GM23338 (cell line): Measurements from ENCODE around the gene MC3R. TPM values are rescaled to one million over a fixed set of nuclear protein-coding genes. Genes with fewer than 3 reads are reported as not detected.

Source experiments
- ATAC-seq: fragments of 200-7000 bp; cut with Tn5 transposase; 3 replicates; pipeline ENCODE4 v1.9.1; 2020
- DNase-seq: peaks from one replicate; pipeline ENCODE4 v3.0.0-alpha.2; 2015; ENCODE audit warnings: low spot score
- H2AFZ ChIP-seq: fragments of 200-600 bp; sonication (generic); 2 replicates; pipeline ENCODE4 v1.8.0; 2016; ENCODE audit warnings: antibody characterized with exemption, mild to moderate bottlenecking, moderate library complexity
- H3F3A ChIP-seq: fragments of 200-600 bp; sonication (generic); replicated peaks from 2 replicates; pipeline ENCODE4 v1.8.0; 2017; ENCODE audit warnings: antibody characterized with exemption, mixed run types, low read depth
- H3K27ac ChIP-seq: fragments of 200-600 bp; sonication (generic); 2 replicates; pipeline ENCODE4 v1.6.1; 2016; ENCODE audit warnings: low read depth
- H3K27me3 ChIP-seq: fragments of 200-600 bp; sonication (generic); 2 replicates; pipeline ENCODE4 v1.8.0; 2016; ENCODE audit warnings: mild to moderate bottlenecking, mixed run types, moderate library complexity; ENCODE audit not compliant: insufficient read depth
- H3K36me3 ChIP-seq: fragments of 200-600 bp; sonication (generic); 2 replicates; pipeline ENCODE4 v1.8.0; 2016; ENCODE audit warnings: mild to moderate bottlenecking; ENCODE audit not compliant: insufficient read depth
- H3K4me1 ChIP-seq: fragments of 200-600 bp; sonication (generic); 2 replicates; pipeline ENCODE4 v1.8.0; 2016; ENCODE audit warnings: mild to moderate bottlenecking, moderate library complexity; ENCODE audit not compliant: insufficient read depth
- H3K4me2 ChIP-seq: fragments of 200-600 bp; sonication (generic); 2 replicates; pipeline ENCODE4 v1.7.1; 2017; ENCODE audit warnings: mixed run types
- H3K4me3 ChIP-seq: fragments of 200-600 bp; sonication (generic); 2 replicates; pipeline ENCODE4 v1.6.1; 2016; ENCODE audit warnings: mixed run types
- H3K79me2 ChIP-seq: fragments of 200-600 bp; sonication (generic); replicated peaks from 2 replicates; pipeline ENCODE4 v1.8.0; 2017; ENCODE audit warnings: mild to moderate bottlenecking; ENCODE audit not compliant: insufficient read depth
- H3K9me2 ChIP-seq: fragments of 200-600 bp; sonication (generic); 2 replicates; pipeline ENCODE4 v1.8.0; 2017; ENCODE audit not compliant: insufficient read depth
- H4K20me1 ChIP-seq: fragments of 200-600 bp; sonication (generic); replicated peaks from 2 replicates; pipeline ENCODE4 v1.8.0; 2017; ENCODE audit warnings: mild to moderate bottlenecking; ENCODE audit not compliant: insufficient read depth
- H3K27ac Mint-ChIP-seq: 2 replicates; pipeline ENCODE4 v1.8.0; 2020; ENCODE audit warnings: inconsistent platforms, mild to moderate bottlenecking, moderate library complexity, mixed read lengths
- H3K27me3 Mint-ChIP-seq: 3 replicates; pipeline ENCODE4 v1.8.0; 2022; ENCODE audit warnings: low read depth, mild to moderate bottlenecking, moderate library complexity, mixed read lengths, inconsistent platforms; ENCODE audit not compliant: insufficient read depth, poor library complexity
- H3K36me3 Mint-ChIP-seq: 3 replicates; pipeline ENCODE4 v1.8.0; 2021; ENCODE audit warnings: low read depth, mild to moderate bottlenecking, inconsistent platforms, moderate library complexity, mixed read lengths
- H3K4me1 Mint-ChIP-seq: 3 replicates; pipeline ENCODE4 v1.8.0; 2020; ENCODE audit warnings: mild to moderate bottlenecking, inconsistent platforms, mixed read lengths
- H3K4me3 Mint-ChIP-seq: 3 replicates; pipeline ENCODE4 v1.8.0; 2021; ENCODE audit warnings: moderate library complexity, mild to moderate bottlenecking, inconsistent platforms, mixed read lengths
- H3K9me3 Mint-ChIP-seq: 3 replicates; pipeline ENCODE4 v1.8.0; 2020; ENCODE audit warnings: moderate library complexity, mild to moderate bottlenecking, inconsistent platforms, mixed read lengths
- CREB1 ChIP-seq: fragments of 250-450 bp; sonication (Bioruptor Pico); IDR thresholded peaks from 2 replicates; pipeline ENCODE4 v1.5.0; 2020; ENCODE audit warnings: low read depth, mild to moderate bottlenecking, moderate library complexity
- CTCF ChIP-seq, 2 experiments: fragments of 200-600 bp in 1 of 2; sonication (generic) in 1 of 2; conservative IDR thresholded peaks; 2 replicates each; pipeline versions ENCODE4 v1.5.1 to v1.6.1; 2016 to 2017; ENCODE audit warnings: antibody characterized with exemption in 2 of 2, low read depth in 2 of 2, mild to moderate bottlenecking in 2 of 2, moderate library complexity in 1 of 2
- ETS1 ChIP-seq: IDR thresholded peaks from 2 replicates; pipeline ENCODE4 v1.6.1; 2016; ENCODE audit warnings: antibody characterized with exemption
- EZH2 ChIP-seq: fragments of 200-600 bp; sonication (generic); IDR thresholded peaks from one replicate; pipeline ENCODE4 v1.8.0; 2017; ENCODE audit warnings: antibody characterized with exemption, mild to moderate bottlenecking, low read depth; ENCODE audit not compliant: unreplicated experiment
- EZH2phosphoT487 ChIP-seq: fragments of 200-600 bp; sonication (generic); IDR thresholded peaks from one replicate; pipeline ENCODE4 v1.8.1; 2018; ENCODE audit warnings: antibody characterized with exemption; ENCODE audit not compliant: unreplicated experiment
- JUNB ChIP-seq: IDR thresholded peaks from one replicate; pipeline ENCODE4 v1.6.1; 2016; ENCODE audit warnings: antibody characterized with exemption; ENCODE audit not compliant: unreplicated experiment
- NANOG ChIP-seq: IDR thresholded peaks from 2 replicates; pipeline ENCODE4 v1.6.1; 2016; ENCODE audit warnings: antibody characterized with exemption, borderline replicate concordance
- POLR2AphosphoS5 ChIP-seq: IDR thresholded peaks from 2 replicates; pipeline ENCODE4 v1.6.1; 2016; ENCODE audit warnings: antibody characterized with exemption, low read depth
- REST ChIP-seq: IDR thresholded peaks from one replicate; pipeline ENCODE4 v1.6.1; 2018; ENCODE audit warnings: antibody characterized with exemption; ENCODE audit not compliant: unreplicated experiment
- STAT1 ChIP-seq: IDR thresholded peaks from one replicate; pipeline ENCODE4 v1.6.1; 2016; ENCODE audit warnings: antibody characterized with exemption; ENCODE audit not compliant: unreplicated experiment
- ZNF114 ChIP-seq: fragments of 250-450 bp; sonication (Bioruptor Pico); IDR thresholded peaks from 2 replicates; pipeline ENCODE4 v1.5.0; 2020; ENCODE audit warnings: mild to moderate bottlenecking, moderate library complexity
- polyA plus RNA-seq: library from polyadenylated mRNA; unstranded; fragments of >200 nt; fragmentation: Nextera tagmentation; extraction: Ambion mirVana; gene quantifications from 2 replicates; pipeline ENCODE4 v1.2.1, GENCODE V29; 2016
- total RNA-seq: library from RNA; depleted of rRNA; stranded (reverse); fragments of >200 nt; shearing (Covaris generic); gene quantifications from 2 replicates; pipeline ENCODE4 v1.2.3, GENCODE V29; 2014

MC3R gene
- total and polyA plus RNA-seq, 2 experiments from 2014 or later, result not detected

- Mint-ChIP-seq H3K9me3 (peaks cover 90% of the 10 kb centered on the region), H3K27me3 (peaks cover 8% of the 10 kb centered on the region), H3K4me1 (no peaks in the 10 kb centered on the region), H3K27ac (no peak overlapping the region), H3K4me3 (no peak overlapping the region), H3K36me3 (peaks cover 28% of the 10 kb centered on the region)
- no peaks in the 10 kb centered on the region for H3K4me1 ChIP-seq
- no peak overlapping the region for H2AFZ ChIP-seq
- H3K27me3 ChIP-seq, result no peaks in the 10 kb centered on the region
- ATAC-seq (no peak), DNase-seq (no peak)
- no peak overlapping the region for H3K4me2 ChIP-seq
- H4K20me1 ChIP-seq, result no peaks in the 10 kb centered on the region
- H3K9me2 ChIP-seq, result no peaks in the 10 kb centered on the region
- H3F3A ChIP-seq, result no peaks in the 10 kb centered on the region
- H3K27ac ChIP-seq, result no peak overlapping the region
- no peak overlapping the region for H3K4me3 ChIP-seq
- no peaks in the 10 kb centered on the region for H3K79me2 ChIP-seq
- H3K36me3 ChIP-seq, result peaks cover 3% of the 10 kb centered on the region; the same call in 1 of the 2 replicates
- TF ChIP-seq REST (no peak), EZH2phosphoT487 (no peak), JUNB (no peak), EZH2 (no peak), POLR2AphosphoS5 (no peak), ZNF114 (CRISPR knock-in tag) (no peak)
These were observed 4.3 kb upstream of the MC3R start for GRCh38 chr20:56244259-56244658.

GRCh38 chr20:56245761-56246160 lies 2.8 kb upstream of the MC3R start:
- H3K27me3 Mint-ChIP-seq, result peaks cover 12% of the 10 kb centered on the region
- H3K36me3 Mint-ChIP-seq, result peaks cover 33% of the 10 kb centered on the region
- ATAC-seq (no peak), DNase-seq (no peak)
- Histone ChIP-seq H2AFZ (no peak overlapping the region), H3K9me2 (no peaks in the 10 kb centered on the region), H3F3A (no peaks in the 10 kb centered on the region), H3K36me3 (0 out of 2 replicates have a peak, but pooled peaks cover 3% of the 10 kb centered on the region), H3K27ac (no peak overlapping the region), H3K4me3 (no peak overlapping the region), H3K27me3 (no peaks in the 10 kb centered on the region), H3K4me2 (no peak overlapping the region), H3K4me1 (no peaks in the 10 kb centered on the region), H4K20me1 (no peaks in the 10 kb centered on the region), H3K79me2 (no peaks in the 10 kb centered on the region)
- peaks cover 92% of the 10 kb centered on the region for H3K9me3 Mint-ChIP-seq
- H3K4me1 Mint-ChIP-seq, result no peaks in the 10 kb centered on the region
- H3K27ac Mint-ChIP-seq, result no peak overlapping the region
- TF ChIP-seq POLR2AphosphoS5 (no peak), NANOG (no peak), ZNF114 (CRISPR knock-in tag) (no peak), EZH2phosphoT487 (no peak), CTCF (conservative IDR thresholded peaks at IDR 0.05; ENCODE audit: low read depth in 2 of 2) (no peak), CREB1 (CRISPR knock-in tag) (no peak), STAT1 (no peak), ETS1 (no peak), EZH2 (no peak)
- H3K4me3 Mint-ChIP-seq, result no peak overlapping the region
